Prostate gland (tissue), 2 donors: ENCODE data around the gene SMU1.

Source experiments
- CTCF ChIP-seq, 4 experiments: fragments of 200-600 bp in 2 of 4; fragments of 450-650 bp in 2 of 4; sonication (generic) in 2 of 4; IDR thresholded peaks; 1 replicate in 3 of 4; 2 replicates in 1 of 4; pipeline ENCODE4 v1.5.1; 2016 to 2019; ENCODE audit warnings: antibody characterized with exemption in 4 of 4, mild to moderate bottlenecking in 2 of 4, moderate library complexity in 2 of 4
- POLR2A ChIP-seq: fragments of 450-650 bp; IDR thresholded peaks from one replicate; pipeline ENCODE4 v1.6.1; 2016; ENCODE audit warnings: antibody characterized with exemption, mild to moderate bottlenecking
- POLR2AphosphoS5 ChIP-seq: sonication (generic); formaldehyde crosslinking; IDR thresholded peaks from one replicate; pipeline ENCODE4 v1.6.1; 2017; ENCODE audit warnings: antibody characterized with exemption

DNA sequence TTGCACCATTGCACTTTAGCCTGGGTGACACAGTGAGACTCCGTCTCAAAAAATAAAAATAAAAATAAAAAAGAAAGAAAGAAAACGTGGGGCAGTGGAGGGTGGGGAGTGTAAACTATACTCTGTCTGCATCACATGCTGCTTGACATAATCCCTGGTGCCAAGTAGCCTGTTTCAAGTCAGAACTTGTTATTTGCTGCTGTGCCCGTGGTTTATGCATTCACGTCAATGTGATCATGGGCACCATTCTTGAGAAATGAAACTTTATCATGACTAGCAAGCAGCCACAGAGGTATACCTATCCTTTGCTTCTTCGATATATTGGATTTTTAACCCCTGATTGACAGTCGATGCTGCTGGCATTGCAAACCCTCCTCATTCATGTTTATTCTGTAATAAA is 4.1 kb upstream of the SMU1 start:
- TF ChIP-seq CTCF (IDR thresholded peaks at IDR 0.05) (no peak), POLR2AphosphoS5 (peak; percentile 72), POLR2A (no peak)
